ENCODE measurements around the gene PPP2R3A. TPM values are rescaled to one million over a fixed set of nuclear protein-coding genes. Genes with fewer than 3 reads are reported as not detected.

The PPP2R3A gene
- total and polyA plus RNA-seq, 2 of the 13 experiments (the other 11 are each of a cell fraction or from before 2014, with no cell fraction given), result 0.07 to 0.12 TPM

DNA sequence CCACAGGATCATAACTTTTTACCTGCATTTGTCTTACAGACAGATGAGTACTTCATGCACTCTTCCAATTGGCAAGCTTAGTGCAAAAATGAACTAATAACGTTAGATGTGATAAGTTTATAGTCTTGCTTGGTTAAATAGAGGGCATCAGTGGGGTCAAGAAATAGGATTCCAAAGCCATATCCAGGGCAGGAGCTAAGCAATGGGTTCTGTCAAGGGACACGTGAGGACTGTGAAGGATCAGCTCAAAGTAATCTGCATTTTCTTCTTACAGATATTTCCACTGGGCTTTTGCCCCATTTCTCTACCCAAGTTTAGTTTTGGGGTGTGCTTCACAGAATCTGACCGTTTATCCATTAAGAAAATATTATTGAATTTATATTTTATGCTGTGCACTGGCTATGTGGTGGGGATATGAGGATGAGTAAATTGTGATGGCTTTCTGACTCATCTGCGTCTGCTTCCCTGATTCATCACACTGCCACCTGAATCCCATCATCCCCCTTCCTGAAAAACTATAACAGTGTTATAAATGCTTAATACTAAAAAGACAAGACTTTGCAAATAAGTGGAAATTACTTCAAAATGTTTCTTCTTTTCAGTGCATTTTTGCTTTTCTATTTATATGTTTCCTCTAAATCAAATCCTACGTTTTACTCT is 17.5 kb downstream of the PPP2R3A start:
- WGBS (ENCODE audit: low lambda C conversion rate), result 20% methylated on average over 5 of the region's 5 CpGs
- Histone ChIP-seq H3K9me3 (ENCODE audit: low read length) (no peaks in the 10 kb centered on the region), H3K4me3 (replicated peaks in 1 of 3; ENCODE audit: insufficient read depth in 1 of 3, low read depth in 2 of 3, low read length in 3 of 3) (no peak overlapping the region), H3K79me2 (ENCODE audit: insufficient read depth, low read length) (no peaks in the 10 kb centered on the region), H2AFZ (ENCODE audit: low read length) (no peak overlapping the region), H3K36me3 (replicated peaks in 1 of 2; ENCODE audit: control insufficient read depth in 1 of 2, insufficient read depth in 2 of 2, low read length in 2 of 2) (no peaks in the 10 kb centered on the region), H3K4me1 (ENCODE audit: insufficient read depth, low read length) (no peaks in the 10 kb centered on the region), H3K27me3 (ENCODE audit: control insufficient read depth in 1 of 2, insufficient read depth in 2 of 2, low read length in 2 of 2) (no peaks in the 10 kb centered on the region), H4K20me1 (ENCODE audit: insufficient read depth, low read length) (no peaks in the 10 kb centered on the region), H3K9ac (ENCODE audit: insufficient read depth, low read depth, low read length) (no peak overlapping the region), H3K4me2 (ENCODE audit: low read depth, low read length) (no peak overlapping the region), H3K27ac (ENCODE audit: extremely low read length, insufficient read depth, low read length) (no peak overlapping the region)
- no peak for TF ChIP-seq ZNF460 (CRISPR knock-in tag; IDR thresholded peaks at IDR 0.05; ENCODE audit: borderline replicate concordance)
- TF ChIP-seq ZSCAN29 (CRISPR knock-in tag; conservative IDR thresholded peaks at IDR 0.05), result no peak
- no peak for TF ChIP-seq SKI (IDR thresholded peaks at IDR 0.05; ENCODE audit: partially characterized antibody)
- no peak for TF ChIP-seq ZNF549 (CRISPR knock-in tag; IDR thresholded peaks at IDR 0.05)
- TF ChIP-seq TEAD3 (CRISPR knock-in tag; optimal IDR thresholded peaks at IDR 0.05; ENCODE audit: borderline replicate concordance), result no peak
- POLR2A ChIA-PET, result no interaction called here
- in situ Hi-C loops (cut with HindIII; ENCODE audit: extremely low pct_ligation_motif_present, low pct_unique_long_range_greater_than_20kb), result no loop called here
- DNase-seq (ENCODE audit: low spot score) (no peak), ATAC-seq (no peak), FAIRE-seq (no peak)
- CTCF ChIA-PET (ENCODE audit: low intra/inter-chr PET ratio, low total read pairs), result no interaction called here
- intact Hi-C loops (cut with micrococcal nuclease; ENCODE audit: unreplicated experiment), result no loop called here
- no TSS peak for BruUV-seq (replicated peaks)

DNA sequence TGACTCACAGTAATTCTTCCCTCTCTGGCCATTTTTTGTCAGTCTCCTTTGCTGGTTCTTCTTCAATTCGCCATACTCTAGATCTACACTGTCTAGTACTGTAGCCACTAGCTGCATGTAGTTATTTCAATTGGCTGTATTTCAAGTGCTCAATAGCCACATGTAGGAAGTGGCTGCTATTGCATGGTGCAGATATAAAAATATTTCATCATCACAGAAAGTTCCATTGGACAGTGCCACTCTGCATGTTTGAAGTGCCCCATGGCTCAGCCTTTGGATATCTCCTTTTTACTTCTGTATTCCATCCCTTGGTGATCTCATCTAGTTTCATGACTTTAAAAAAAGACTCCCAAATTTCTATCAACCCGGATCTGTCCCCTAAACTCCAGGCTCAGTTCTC is 22.1 kb downstream of the PPP2R3A start:
- Histone ChIP-seq H3K9me3 (ENCODE audit: low read length) (no peaks in the 10 kb centered on the region), H4K20me1 (ENCODE audit: insufficient read depth, low read length) (no peaks in the 10 kb centered on the region), H2AFZ (ENCODE audit: low read length) (no peak overlapping the region), H3K4me1 (ENCODE audit: insufficient read depth, low read length) (no peaks in the 10 kb centered on the region), H3K27ac (ENCODE audit: extremely low read length, insufficient read depth, low read length) (no peak overlapping the region), H3K4me2 (ENCODE audit: low read depth, low read length) (no peak overlapping the region), H3K79me2 (ENCODE audit: insufficient read depth, low read length) (no peaks in the 10 kb centered on the region), H3K36me3 (replicated peaks in 1 of 2; ENCODE audit: control insufficient read depth in 1 of 2, insufficient read depth in 2 of 2, low read length in 2 of 2) (no peaks in the 10 kb centered on the region), H3K4me3 (replicated peaks in 1 of 3; ENCODE audit: insufficient read depth in 1 of 3, low read depth in 2 of 3, low read length in 3 of 3) (no peak overlapping the region), H3K9ac (ENCODE audit: insufficient read depth, low read depth, low read length) (no peak overlapping the region), H3K27me3 (ENCODE audit: control insufficient read depth in 1 of 2, insufficient read depth in 2 of 2, low read length in 2 of 2) (peaks cover 0 to 4% of the 10 kb centered on the region in 2 experiments; a peak in 1 of 5 replicates)
- WGBS (ENCODE audit: low lambda C conversion rate), result 2% methylated on average over 2 of the region's 2 CpGs
- in situ Hi-C loops (cut with HindIII; ENCODE audit: extremely low pct_ligation_motif_present, low pct_unique_long_range_greater_than_20kb), result no loop called here
- ChIA-PET POLR2A (no interaction called here), CTCF (ENCODE audit: low intra/inter-chr PET ratio, low total read pairs) (no interaction called here)
- no peak for FAIRE-seq
- intact Hi-C loops (cut with micrococcal nuclease; ENCODE audit: unreplicated experiment), result no loop called here
- no peak for ATAC-seq
- DNase-seq (ENCODE audit: low spot score), result no peak
- BruUV-seq (replicated peaks), result no TSS peak
- TF ChIP-seq CEBPG (CRISPR knock-in tag; IDR thresholded peaks at IDR 0.05) (no peak), ZNF841 (CRISPR knock-in tag; IDR thresholded peaks at IDR 0.05; ENCODE audit: borderline replicate concordance) (no peak), MTA3 (CRISPR knock-in tag; IDR thresholded peaks at IDR 0.05) (no peak), ELF1 (CRISPR knock-in tag; IDR thresholded peaks at IDR 0.05) (no peak), ZNF724P (CRISPR knock-in tag; IDR thresholded peaks at IDR 0.05; ENCODE audit: borderline replicate concordance) (no peak), ZNF296 (CRISPR knock-in tag; conservative IDR thresholded peaks at IDR 0.05) (no peak), HNRNPUL1 (IDR thresholded peaks at IDR 0.05; ENCODE audit: low read depth, low read length) (no peak), SRSF9 (IDR thresholded peaks at IDR 0.05; ENCODE audit: borderline replicate concordance, insufficient read depth, low read depth, low read length, poor library complexity, severe bottlenecking) (no peak), ZFX (CRISPR knock-in tag; IDR thresholded peaks at IDR 0.05; ENCODE audit: low read depth) (no peak), ZNF281 (CRISPR knock-in tag; IDR thresholded peaks at IDR 0.05; ENCODE audit: borderline replicate concordance) (no peak), ZNF773 (CRISPR knock-in tag; IDR thresholded peaks at IDR 0.05; ENCODE audit: borderline replicate concordance) (no peak)
- TF ChIP-seq, protein P1, sequence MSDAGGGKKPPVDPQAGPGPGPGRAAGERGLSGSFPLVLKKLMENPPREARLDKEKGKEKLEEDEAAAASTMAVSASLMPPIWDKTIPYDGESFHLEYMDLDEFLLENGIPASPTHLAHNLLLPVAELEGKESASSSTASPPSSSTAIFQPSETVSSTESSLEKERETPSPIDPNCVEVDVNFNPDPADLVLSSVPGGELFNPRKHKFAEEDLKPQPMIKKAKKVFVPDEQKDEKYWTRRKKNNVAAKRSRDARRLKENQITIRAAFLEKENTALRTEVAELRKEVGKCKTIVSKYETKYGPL (CRISPR knock-in tag; IDR thresholded peaks at IDR 0.05), result no peak

Data from HepG2 (cell line).